Measurements from ENCODE around the gene BTBD9.

DNA sequence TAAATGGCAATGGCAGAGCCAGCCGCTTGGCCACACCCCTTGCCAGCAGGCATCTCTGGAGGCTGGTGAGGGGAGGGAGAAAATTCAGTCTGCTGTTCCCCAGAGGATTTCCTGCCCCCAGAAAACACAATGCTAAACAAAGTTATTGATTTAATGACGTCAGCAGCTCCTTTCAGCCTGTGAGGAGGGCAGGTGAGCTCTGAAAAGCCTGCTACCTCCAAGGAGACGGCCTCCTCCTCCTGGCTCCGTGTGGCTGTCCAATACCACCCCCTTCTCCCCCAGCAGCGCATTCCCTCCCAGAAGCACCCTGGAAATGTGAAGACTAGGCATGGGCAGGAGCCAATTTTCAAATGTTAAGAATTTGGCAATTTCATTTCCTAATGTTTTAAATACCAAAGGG, 427.1 kb downstream of the BTBD9 start:
- TF ChIP-seq SMARCC2 (IDR thresholded peaks at IDR 0.05; ENCODE audit: low read depth) (no peak), MAFK (IDR thresholded peaks at IDR 0.05; ENCODE audit: low read length) (no peak), USF1 (CRISPR knock-in tag; IDR thresholded peaks at IDR 0.05) (no peak), FOXA1 (IDR thresholded peaks at IDR 0.05; ENCODE audit: borderline replicate concordance) (no peak), NFRKB (IDR thresholded peaks at IDR 0.05; ENCODE audit: low read depth) (no peak), EZH2 (IDR thresholded peaks at IDR 0.05; ENCODE audit: borderline replicate concordance, low read depth, low read length) (no peak), ZFP1 (CRISPR knock-in tag; IDR thresholded peaks at IDR 0.05) (no peak), CHD4 (IDR thresholded peaks at IDR 0.05; ENCODE audit: insufficient read depth, insufficient replicate concordance, low read depth, low read length, poor library complexity, severe bottlenecking) (no peak), CTCF (IDR thresholded peaks at IDR 0.05 in 2 of 3, conservative IDR thresholded peaks at IDR 0.05 in 1 of 3; ENCODE audit: insufficient read depth in 2 of 3, low read depth in 1 of 3, low read length in 3 of 3) (no peak), FOXJ3 (CRISPR knock-in tag; IDR thresholded peaks at IDR 0.05) (no peak), ZNF165 (CRISPR knock-in tag; IDR thresholded peaks at IDR 0.05; ENCODE audit: borderline replicate concordance) (no peak), HBP1 (CRISPR knock-in tag; IDR thresholded peaks at IDR 0.05) (no peak), PREB (CRISPR knock-in tag; IDR thresholded peaks at IDR 0.05) (no peak)
